Measurements from ENCODE around the gene ALS2CL.

DNA sequence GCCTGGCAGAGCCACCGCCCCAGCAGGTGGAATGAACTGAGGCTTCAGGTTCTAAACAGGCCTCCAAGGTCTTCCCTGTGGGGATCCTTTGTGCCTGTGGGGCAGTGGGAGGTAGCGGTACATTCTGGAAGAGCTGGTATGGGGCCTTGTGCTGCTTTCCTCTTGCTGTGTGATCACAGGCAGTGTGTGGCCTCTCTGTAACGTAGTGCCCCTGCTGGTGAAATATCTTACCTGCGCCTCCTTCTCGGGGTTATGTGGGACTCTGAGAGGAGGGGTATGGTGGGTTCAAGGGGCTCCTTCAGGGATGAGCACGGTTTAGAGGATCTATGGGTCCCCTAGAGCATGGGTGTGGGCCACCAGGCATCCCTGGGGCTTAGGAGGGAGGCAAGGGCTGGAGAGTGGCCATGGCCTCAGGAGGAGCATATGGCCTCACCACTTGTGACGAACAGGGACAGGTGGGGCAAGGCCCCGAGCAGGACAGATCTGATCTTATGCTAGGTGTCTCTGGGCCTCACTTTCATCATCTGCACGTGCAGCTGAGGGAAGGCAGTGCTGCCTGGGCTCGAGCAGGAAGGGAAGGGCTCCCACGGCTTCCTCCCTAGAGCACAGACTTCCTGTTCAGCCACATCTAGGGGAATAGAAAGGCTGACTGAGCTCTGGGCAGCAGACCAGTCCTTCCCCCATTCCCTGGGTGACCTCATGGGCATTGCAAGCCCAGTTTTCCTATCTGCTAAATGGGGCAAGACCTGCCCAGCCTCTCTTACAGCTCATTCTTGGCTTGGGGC is 1.9 kb upstream of the ALS2CL start:
- TF ChIP-seq, protein P1, sequence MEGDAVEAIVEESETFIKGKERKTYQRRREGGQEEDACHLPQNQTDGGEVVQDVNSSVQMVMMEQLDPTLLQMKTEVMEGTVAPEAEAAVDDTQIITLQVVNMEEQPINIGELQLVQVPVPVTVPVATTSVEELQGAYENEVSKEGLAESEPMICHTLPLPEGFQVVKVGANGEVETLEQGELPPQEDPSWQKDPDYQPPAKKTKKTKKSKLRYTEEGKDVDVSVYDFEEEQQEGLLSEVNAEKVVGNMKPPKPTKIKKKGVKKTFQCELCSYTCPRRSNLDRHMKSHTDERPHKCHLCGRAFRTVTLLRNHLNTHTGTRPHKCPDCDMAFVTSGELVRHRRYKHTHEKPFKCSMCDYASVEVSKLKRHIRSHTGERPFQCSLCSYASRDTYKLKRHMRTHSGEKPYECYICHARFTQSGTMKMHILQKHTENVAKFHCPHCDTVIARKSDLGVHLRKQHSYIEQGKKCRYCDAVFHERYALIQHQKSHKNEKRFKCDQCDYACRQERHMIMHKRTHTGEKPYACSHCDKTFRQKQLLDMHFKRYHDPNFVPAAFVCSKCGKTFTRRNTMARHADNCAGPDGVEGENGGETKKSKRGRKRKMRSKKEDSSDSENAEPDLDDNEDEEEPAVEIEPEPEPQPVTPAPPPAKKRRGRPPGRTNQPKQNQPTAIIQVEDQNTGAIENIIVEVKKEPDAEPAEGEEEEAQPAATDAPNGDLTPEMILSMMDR (IDR thresholded peaks at IDR 0.05; ENCODE audit: poor library complexity) = peak; percentile 20
- no peak for TF ChIP-seq EZH2phosphoT487 (IDR thresholded peaks at IDR 0.05; ENCODE audit: low read depth, severe bottlenecking, unreplicated experiment)

Data from hepatocyte (in vitro differentiated cells).